SK-N-SH (cell line): Measurements from ENCODE around the gene PFKP.

Source experiments
- CTCF ChIP-seq: fragments of 200-600 bp; sonication (generic); IDR thresholded peaks from 2 replicates; pipeline ENCODE4 v1.6.1; 2017; ENCODE audit warnings: antibody characterized with exemption, mild to moderate bottlenecking, moderate library complexity
- EZH2phosphoT487 ChIP-seq: fragments of 200-600 bp; sonication (generic); IDR thresholded peaks from 2 replicates; pipeline ENCODE4 v1.6.1; 2017; ENCODE audit warnings: low read depth, mixed run types, mild to moderate bottlenecking, antibody characterized with exemption, moderate library complexity, borderline replicate concordance
- NRF1 ChIP-seq: IDR thresholded peaks from 2 replicates; pipeline ENCODE4 v1.6.1; 2012; ENCODE audit warnings: low read depth, mild to moderate bottlenecking, low read length
- POLR2AphosphoS5 ChIP-seq: IDR thresholded peaks from 2 replicates; pipeline ENCODE4 v1.6.1; 2012; ENCODE audit warnings: low read depth, low read length
- SIN3A ChIP-seq: IDR thresholded peaks from 2 replicates; pipeline ENCODE4 v1.6.1; 2012; ENCODE audit warnings: low read depth, mild to moderate bottlenecking, low read length, moderate library complexity, borderline replicate concordance
- TAF1 ChIP-seq: IDR thresholded peaks from 2 replicates; pipeline ENCODE4 v1.6.1; 2012; ENCODE audit warnings: low read depth, mild to moderate bottlenecking, low read length, moderate library complexity, borderline replicate concordance
- TCF12 ChIP-seq: IDR thresholded peaks from 2 replicates; pipeline ENCODE4 v1.4.0; 2012
- YY1 ChIP-seq: IDR thresholded peaks from 2 replicates; pipeline ENCODE4 v1.4.0; 2012; ENCODE audit warnings: low read depth, mild to moderate bottlenecking

DNA sequence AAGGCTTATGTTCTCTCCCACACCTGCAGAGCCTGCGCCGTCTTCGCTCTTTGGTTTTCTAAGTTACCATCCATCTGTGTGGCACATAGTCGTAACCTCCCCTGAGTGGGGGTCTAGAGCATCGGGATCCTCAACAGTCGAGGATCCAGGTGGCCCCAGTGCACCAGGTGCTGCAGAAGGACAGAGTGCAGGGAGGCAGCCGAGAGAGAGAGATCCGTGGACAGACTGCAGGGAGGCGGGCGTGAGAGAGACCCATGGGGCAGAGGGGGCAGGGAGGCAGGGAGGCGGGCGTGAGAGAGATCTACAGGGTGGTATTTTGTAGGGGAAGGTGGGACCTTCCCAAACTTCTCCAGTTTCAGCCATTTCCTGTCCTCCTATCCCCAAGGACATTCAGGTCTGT lies 42.3 kb downstream of the PFKP start:
- no peak for TF ChIP-seq POLR2AphosphoS5
- TF ChIP-seq TCF12, result no peak
- no peak for TF ChIP-seq CTCF
- TF ChIP-seq EZH2phosphoT487, result no peak
- TF ChIP-seq TAF1, result no peak
- no peak for TF ChIP-seq NRF1
- no peak for TF ChIP-seq YY1
- no peak for TF ChIP-seq SIN3A
